HG03095 (cell line): Measurements from ENCODE around the gene NOS3.
"Not testable (repeated sequence)": the region's sequence is repeated elsewhere in the genome, so short reads cannot be mapped to it uniquely, and the experiment has no call there.

ENCODE experiments used
- ATAC-seq: cut with Tn5 transposase; IDR thresholded peaks from one replicate; pipeline ENCODE4 v1.9.1; 2021; ENCODE audit warnings: moderate library complexity; ENCODE audit not compliant: unreplicated experiment

The NOS3 gene

GRCh38 chr7:151032936-151033863, 42.4 kb downstream of the NOS3 start:
- no peak for ATAC-seq

DNA sequence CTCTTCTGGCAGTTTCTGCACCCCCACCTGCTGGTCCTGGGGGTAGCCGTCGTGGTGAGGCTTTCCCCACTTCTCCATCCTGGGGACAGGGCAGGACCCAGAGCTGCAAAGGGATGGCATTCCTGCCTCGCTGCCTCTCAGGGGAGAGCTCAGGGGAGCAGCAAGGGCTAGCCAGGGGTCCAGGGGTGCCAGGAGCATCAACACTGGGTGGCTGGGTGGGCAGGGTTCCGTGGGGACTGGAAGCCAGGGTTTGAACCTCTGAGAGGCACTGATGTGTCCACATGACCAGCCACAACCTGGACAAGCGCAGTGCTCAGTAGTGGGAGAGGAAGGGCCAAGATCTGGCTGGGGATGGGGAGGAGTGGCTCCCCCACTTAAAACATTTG, 43.0 kb downstream of the NOS3 start:
- no peak for ATAC-seq

- ATAC-seq, result no peak
Observed at GRCh38 chr7:151034312-151035025, 43.7 kb downstream of the NOS3 start.

GRCh38 chr7:151035026-151035717, 44.4 kb downstream of the NOS3 start:
- no peak for ATAC-seq

DNA sequence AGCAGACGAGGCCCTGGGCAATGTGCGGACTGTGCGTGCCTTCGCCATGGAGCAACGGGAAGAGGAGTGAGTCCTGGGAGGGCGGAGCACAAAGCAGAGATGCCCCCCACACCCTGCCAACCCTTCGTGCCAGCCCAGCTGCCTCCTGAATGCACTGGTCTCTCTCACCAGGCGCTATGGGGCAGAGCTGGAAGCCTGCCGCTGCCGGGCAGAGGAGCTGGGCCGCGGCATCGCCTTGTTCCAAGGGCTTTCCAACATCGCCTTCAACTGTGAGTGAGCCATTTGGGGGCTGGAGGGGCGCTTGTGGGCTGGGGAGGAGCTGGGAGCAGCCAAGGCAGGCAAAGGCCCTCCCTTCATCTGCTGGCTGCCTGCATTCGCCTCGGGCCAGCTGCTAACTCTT, 45.1 kb downstream of the NOS3 start:
- ATAC-seq, result no peak

DNA sequence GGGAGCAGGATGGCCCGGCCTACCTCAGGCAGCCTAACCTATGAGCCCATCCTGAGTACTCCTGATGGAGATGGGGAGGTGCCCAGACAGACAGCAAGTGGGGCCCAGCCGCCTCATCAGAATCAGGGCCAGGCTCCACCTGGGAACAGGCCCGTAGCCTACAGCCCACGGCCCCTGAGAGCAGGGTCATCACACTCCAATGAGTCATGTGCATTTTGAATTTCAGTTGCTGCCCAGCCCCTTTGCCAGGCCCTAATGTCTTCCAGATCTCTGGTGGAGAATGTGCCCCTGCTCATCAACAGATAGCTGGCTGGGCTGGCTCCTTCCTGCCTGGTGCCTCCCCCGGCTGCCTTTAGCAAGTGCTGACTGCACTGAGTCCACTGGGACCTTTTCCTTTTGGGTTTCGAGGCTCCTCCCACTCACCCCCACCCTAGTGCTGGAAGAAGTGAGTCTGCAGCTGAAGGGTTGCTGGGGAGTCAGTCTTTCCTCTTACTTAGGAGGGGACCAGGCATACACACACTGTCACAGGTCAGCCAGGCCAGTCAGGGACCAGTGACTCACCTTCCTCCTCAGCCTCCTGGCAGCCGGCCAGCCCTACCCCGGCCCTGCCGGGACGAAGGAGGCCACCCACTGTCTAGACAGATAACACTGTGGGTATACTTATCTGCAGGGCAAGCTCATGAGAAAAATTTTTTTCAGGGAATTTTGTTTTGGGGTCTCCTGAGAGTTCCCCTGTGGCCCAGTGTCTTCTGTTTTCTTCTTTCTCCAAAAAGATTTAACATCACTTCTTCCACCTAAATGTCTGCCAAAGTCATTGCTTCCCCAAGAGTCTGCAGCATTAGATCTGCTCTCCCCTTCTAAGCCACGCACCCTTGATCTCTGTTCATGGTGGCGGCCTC, 48.4 kb downstream of the NOS3 start:
- ATAC-seq, result no peak

DNA sequence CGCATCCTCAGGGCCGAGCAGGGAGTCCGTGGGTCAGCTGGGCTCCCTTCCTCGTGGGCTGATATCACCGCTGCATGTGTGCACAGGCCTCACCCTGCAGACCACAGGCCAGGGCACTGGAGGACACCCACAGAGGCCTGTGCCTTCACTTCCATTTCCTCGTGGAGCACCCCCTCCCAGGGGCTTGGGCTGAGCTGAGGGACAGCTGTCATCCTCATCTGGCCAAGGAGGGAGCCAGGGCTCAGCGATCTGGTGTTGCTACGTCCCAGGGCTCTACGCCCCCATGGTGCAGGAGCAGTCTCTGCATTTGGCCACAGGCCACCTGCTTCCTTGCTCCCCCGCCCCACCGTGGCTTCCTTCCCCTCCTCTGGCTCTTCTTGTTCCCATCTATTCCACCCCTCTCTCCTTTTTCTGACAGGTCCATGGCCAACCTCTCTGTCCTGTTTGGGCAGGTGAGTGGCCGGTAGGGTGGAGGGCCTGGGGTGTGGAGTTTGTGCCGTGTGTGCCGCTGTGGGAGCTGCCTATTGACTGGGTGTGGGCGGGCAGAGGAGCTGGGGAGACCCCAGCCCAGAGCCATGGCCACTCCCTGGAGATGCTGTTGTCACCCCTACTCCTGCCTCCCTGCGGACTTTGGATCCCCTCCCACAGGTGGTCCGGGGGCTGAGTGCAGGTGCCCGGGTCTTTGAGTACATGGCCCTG, 49.2 kb downstream of the NOS3 start:
- ATAC-seq, result no peak

DNA sequence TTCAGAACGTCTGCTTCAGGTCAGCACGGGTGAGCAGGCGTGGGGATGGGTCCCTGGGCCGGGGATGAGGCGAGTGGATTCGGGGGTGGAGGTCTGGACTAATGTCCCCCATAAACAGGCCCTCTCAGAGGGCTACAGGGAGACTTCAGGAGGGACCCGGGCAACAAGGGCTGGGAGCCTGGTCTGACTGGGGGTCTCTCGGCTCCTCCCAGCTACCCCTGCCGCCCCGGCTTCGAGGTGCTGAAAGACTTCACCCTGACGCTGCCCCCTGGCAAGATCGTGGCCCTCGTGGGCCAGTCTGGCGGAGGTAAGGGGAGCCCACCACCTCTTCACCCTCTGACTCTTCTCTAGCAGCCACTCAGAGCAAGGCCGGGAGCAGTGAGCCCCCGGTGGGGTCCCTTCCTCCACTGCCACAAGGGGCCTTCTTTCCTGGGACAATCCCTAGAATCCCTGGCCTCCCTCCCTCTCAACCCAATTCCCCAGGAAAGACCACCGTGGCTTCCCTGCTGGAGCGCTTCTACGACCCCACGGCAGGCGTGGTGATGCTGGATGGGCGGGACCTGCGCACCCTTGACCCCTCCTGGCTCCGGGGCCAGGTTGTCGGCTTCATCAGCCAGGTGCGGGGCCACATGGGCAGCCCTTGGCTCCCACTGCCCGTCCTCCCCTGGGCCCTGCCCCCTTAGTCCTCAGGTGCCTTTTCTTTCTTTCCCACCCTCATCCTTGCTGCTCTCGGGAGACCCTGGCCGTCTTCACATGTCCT, 50.0 kb downstream of the NOS3 start:
- ATAC-seq, result no peak

DNA sequence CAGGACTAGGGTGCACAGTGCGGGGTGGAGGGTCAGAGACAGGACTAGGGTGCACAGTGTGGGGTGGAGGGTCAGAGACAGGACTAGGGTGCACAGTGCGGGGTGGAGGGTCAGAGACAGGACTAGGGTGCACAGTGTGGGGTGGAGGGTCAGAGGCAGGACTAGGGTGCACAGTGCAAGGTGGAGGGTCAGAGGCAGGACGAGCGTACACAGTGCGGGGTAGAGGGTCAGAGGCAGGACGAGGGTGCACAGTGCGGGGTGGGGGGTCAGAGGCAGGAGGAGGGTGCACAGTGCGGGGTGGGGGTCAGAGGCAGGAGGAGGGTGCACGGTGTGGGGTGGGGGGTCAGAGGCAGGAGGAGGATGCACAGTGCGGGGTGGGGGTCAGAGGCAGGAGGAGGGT, 52.6 kb downstream of the NOS3 start:
- ATAC-seq, result not testable (repeated sequence)

DNA sequence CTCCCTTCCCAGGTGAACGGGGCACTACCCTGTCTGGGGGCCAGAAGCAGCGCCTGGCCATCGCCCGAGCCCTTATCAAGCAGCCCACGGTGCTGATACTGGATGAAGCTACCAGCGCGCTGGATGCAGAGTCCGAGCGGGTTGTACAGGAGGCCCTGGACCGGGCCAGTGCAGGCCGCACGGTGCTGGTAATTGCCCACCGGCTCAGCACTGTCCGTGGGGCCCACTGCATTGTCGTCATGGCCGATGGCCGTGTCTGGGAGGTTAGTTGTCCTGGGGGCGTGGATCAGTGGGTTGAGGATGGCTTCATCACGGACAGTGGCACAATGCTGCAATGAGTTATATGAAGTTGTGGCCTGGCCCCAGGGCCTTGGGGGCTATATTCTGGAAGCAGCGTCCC, 53.1 kb downstream of the NOS3 start:
- ATAC-seq, result no peak

DNA sequence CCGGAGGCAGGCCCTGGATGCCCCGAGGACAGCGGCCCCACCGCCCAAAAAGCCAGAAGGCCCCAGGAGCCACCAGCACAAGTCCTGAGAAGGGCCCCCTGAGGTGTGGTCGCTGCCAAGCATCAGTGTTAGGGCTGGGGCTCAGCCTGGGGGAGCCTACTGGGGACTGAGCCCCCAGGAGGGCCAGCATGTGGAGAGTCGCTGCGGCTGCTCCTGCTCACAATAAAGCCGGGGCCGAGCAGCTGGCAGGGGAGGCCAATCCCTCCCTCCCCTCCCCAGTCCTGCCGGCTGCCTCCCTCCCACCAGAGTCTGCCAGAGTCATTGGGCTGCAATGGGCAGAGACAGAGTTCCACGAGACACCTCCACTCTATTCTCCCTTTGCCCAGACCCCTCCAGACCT, 54.4 kb downstream of the NOS3 start:
- ATAC-seq, result no peak

GRCh38 chr7:151045967-151046366, 55.1 kb downstream of the NOS3 start:
- no peak for ATAC-seq

- no peak for ATAC-seq
Observed at GRCh38 chr7:151046603-151047573, 56.1 kb downstream of the NOS3 start.

GRCh38 chr7:151047976-151048815, 57.4 kb downstream of the NOS3 start, which contains the start of gene ASIC3:
Gene ASIC3 (plus strand): TSS chr7:151048531. CDS start chr7:151048886, 355 bp downstream.
- ATAC-seq, result no peak

GRCh38 chr7:151048911-151049463, 58.2 kb downstream of the NOS3 start:
- no peak for ATAC-seq

GRCh38 chr7:151051108-151051507, 60.3 kb downstream of the NOS3 start:
- ATAC-seq, result no peak

DNA sequence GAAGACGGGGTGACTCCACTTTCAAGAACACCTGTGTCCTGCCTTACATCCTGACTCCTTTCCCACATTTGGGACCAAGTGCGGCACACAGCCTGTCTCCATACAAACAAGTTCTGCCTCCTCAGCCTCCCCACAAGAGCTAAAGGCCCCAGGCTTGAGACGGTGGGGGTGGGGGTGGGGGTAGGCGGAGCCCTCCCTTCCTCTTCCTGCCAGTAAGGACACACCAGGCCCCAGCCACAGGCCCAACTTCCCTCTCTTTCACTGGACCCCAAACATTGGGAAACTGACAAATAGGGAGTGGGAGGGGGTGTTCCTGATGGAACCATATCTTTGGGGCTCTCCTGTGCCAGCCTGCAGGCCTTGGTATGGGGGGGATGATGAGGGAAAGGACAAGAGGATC, 62.3 kb downstream of the NOS3 start:
- no peak for ATAC-seq
